H9 (cell line): Measurements from ENCODE around the gene COIL. TPM values are rescaled to one million over a fixed set of nuclear protein-coding genes. Genes with fewer than 3 reads are reported as not detected.

ENCODE experiments used
- DNase-seq: peaks from one replicate; pipeline ENCODE4 v3.0.0-alpha.2; 2017
- H2AFZ ChIP-seq: one replicate; pipeline ENCODE4 v1.6.1; 2013; ENCODE audit warnings: mild to moderate bottlenecking, low read length, control low read depth, moderate library complexity
- H2AK5ac ChIP-seq: 2 replicates; pipeline ENCODE4 v1.6.1; 2013; ENCODE audit warnings: low read length, control low read depth, mixed read lengths; ENCODE audit not compliant: insufficient read length
- H2BK120ac ChIP-seq: one replicate; pipeline ENCODE4 v1.6.1; 2013; ENCODE audit warnings: low read depth, mild to moderate bottlenecking, low read length, control low read depth, inconsistent platforms; ENCODE audit not compliant: poor library complexity, severe bottlenecking
- H2BK12ac ChIP-seq: 2 replicates; pipeline ENCODE4 v1.6.1; 2013; ENCODE audit warnings: low read length, control low read depth, mixed read lengths, low read depth; ENCODE audit not compliant: insufficient read length
- H2BK15ac ChIP-seq: 2 replicates; pipeline ENCODE4 v1.6.1; 2013; ENCODE audit warnings: low read depth, low read length, control low read depth
- H2BK20ac ChIP-seq: one replicate; pipeline ENCODE4 v1.6.1; 2013; ENCODE audit warnings: low read depth, mild to moderate bottlenecking, low read length, control low read depth, inconsistent platforms; ENCODE audit not compliant: poor library complexity, severe bottlenecking
- H2BK5ac ChIP-seq: 2 replicates; pipeline ENCODE4 v1.6.1; 2013; ENCODE audit warnings: low read length, control low read depth, mixed read lengths; ENCODE audit not compliant: insufficient read length
- H3K14ac ChIP-seq: 2 replicates; pipeline ENCODE4 v1.6.1; 2013; ENCODE audit warnings: low read length, control low read depth; ENCODE audit not compliant: insufficient read depth
- H3K18ac ChIP-seq: 2 replicates; pipeline ENCODE4 v1.6.1; 2013; ENCODE audit warnings: low read depth, mild to moderate bottlenecking, mixed read lengths, low read length, control low read depth; ENCODE audit not compliant: insufficient read length
- H3K23ac ChIP-seq: 2 replicates; pipeline ENCODE4 v1.6.1; 2013; ENCODE audit warnings: low read length, control low read depth, mixed read lengths, low read depth; ENCODE audit not compliant: insufficient read length
- H3K23me2 ChIP-seq: 2 replicates; pipeline ENCODE4 v1.6.1; 2013; ENCODE audit warnings: low read depth, mild to moderate bottlenecking, mixed read lengths, low read length, control low read depth; ENCODE audit not compliant: insufficient read length, poor library complexity, severe bottlenecking
- H3K27ac ChIP-seq: 2 replicates; pipeline ENCODE4 v1.5.1; 2013; ENCODE audit warnings: low read length, control low read depth, mixed read lengths, low read depth; ENCODE audit not compliant: insufficient read length
- H3K27me3 ChIP-seq: 2 replicates; pipeline ENCODE4 v1.6.1; 2013; ENCODE audit warnings: low read length, control low read depth, inconsistent platforms; ENCODE audit not compliant: insufficient read depth
- H3K4ac ChIP-seq: 2 replicates; pipeline ENCODE4 v1.6.1; 2013; ENCODE audit warnings: low read depth, mild to moderate bottlenecking, control low read depth, inconsistent platforms, low read length, moderate library complexity
- H3K4me1 ChIP-seq: 2 replicates; pipeline ENCODE4 v1.6.1; 2013; ENCODE audit warnings: low read length, control low read depth, inconsistent platforms; ENCODE audit not compliant: insufficient read depth
- H3K4me2 ChIP-seq: 2 replicates; pipeline ENCODE4 v1.6.1; 2013; ENCODE audit warnings: low read length, control low read depth, mixed read lengths; ENCODE audit not compliant: insufficient read length, insufficient read depth
- H3K56ac ChIP-seq: 2 replicates; pipeline ENCODE4 v1.6.1; 2013; ENCODE audit warnings: low read depth, mild to moderate bottlenecking, mixed read lengths, low read length, control low read depth; ENCODE audit not compliant: insufficient read length
- H3K79me1 ChIP-seq: 2 replicates; pipeline ENCODE4 v1.6.1; 2013; ENCODE audit warnings: low read depth, mild to moderate bottlenecking, moderate library complexity, low read length, control low read depth, inconsistent platforms; ENCODE audit not compliant: insufficient read depth, poor library complexity, severe bottlenecking
- H3K79me2 ChIP-seq: 2 replicates; pipeline ENCODE4 v1.6.1; 2013; ENCODE audit warnings: low read length, control low read depth, inconsistent platforms; ENCODE audit not compliant: insufficient read depth
- H3K9ac ChIP-seq: 2 replicates; pipeline ENCODE4 v1.6.1; 2013; ENCODE audit warnings: low read length, control low read depth, mixed read lengths; ENCODE audit not compliant: insufficient read length; ENCODE audit errors: extremely low read depth
- H3K9me3 ChIP-seq: one replicate; pipeline ENCODE4 v1.6.1; 2013; ENCODE audit warnings: low read depth, low read length, inconsistent platforms; ENCODE audit not compliant: control insufficient read depth
- H3T11ph ChIP-seq: one replicate; pipeline ENCODE4 v1.6.1; 2013; ENCODE audit warnings: mild to moderate bottlenecking, low read length, control low read depth, inconsistent platforms
- H4K20me1 ChIP-seq: one replicate; pipeline ENCODE4 v1.6.1; 2013; ENCODE audit not compliant: control insufficient read depth, insufficient read length, insufficient read depth
- H4K5ac ChIP-seq: 2 replicates; pipeline ENCODE4 v1.6.1; 2013; ENCODE audit warnings: low read depth, mild to moderate bottlenecking, mixed read lengths, low read length, control low read depth; ENCODE audit not compliant: insufficient read length
- H4K8ac ChIP-seq: replicated peaks from 2 replicates; pipeline ENCODE4 v1.6.1; 2013; ENCODE audit warnings: low read length, control low read depth, mixed read lengths, low read depth; ENCODE audit not compliant: insufficient read length
- H4K91ac ChIP-seq: 2 replicates; pipeline ENCODE4 v1.6.1; 2013; ENCODE audit warnings: low read depth, mild to moderate bottlenecking, moderate library complexity, mixed read lengths, low read length, control low read depth; ENCODE audit not compliant: insufficient read length
- H3K27ac Mint-ChIP-seq, 3 experiments: 2 replicates in 2 of 3; 3 replicates in 1 of 3; pipeline ENCODE4 v1.8.0; 2020 to 2021; ENCODE audit warnings: mixed read lengths in 3 of 3, mild to moderate bottlenecking in 1 of 3, moderate library complexity in 1 of 3
- H3K27me3 Mint-ChIP-seq: 2 replicates; pipeline ENCODE4 v1.8.0; 2021; ENCODE audit warnings: low read depth, mild to moderate bottlenecking, moderate library complexity, mixed read lengths
- H3K36me3 Mint-ChIP-seq, 3 experiments: 2 replicates in 2 of 3; 3 replicates in 1 of 3; pipeline ENCODE4 v1.8.0; 2020 to 2021; ENCODE audit warnings: low read depth in 3 of 3, mixed read lengths in 3 of 3; ENCODE audit not compliant: insufficient read depth in 1 of 3
- H3K4me1 Mint-ChIP-seq, 2 experiments: 2 replicates each; pipeline ENCODE4 v1.8.0; 2020; ENCODE audit warnings: mixed read lengths in 2 of 2
- H3K4me3 Mint-ChIP-seq, 2 experiments: 2 replicates in 1 of 2; 3 replicates in 1 of 2; pipeline ENCODE4 v1.8.0; 2020 to 2021; ENCODE audit warnings: mild to moderate bottlenecking in 2 of 2, mixed read lengths in 2 of 2, moderate library complexity in 1 of 2
- H3K9me3 Mint-ChIP-seq, 2 experiments: 2 replicates in 1 of 2; 3 replicates in 1 of 2; pipeline ENCODE4 v1.8.0; 2020; ENCODE audit warnings: mild to moderate bottlenecking in 2 of 2, mixed read lengths in 2 of 2, moderate library complexity in 1 of 2
- CTCF ChIP-seq: fragments of 200-600 bp; sonication (generic); conservative IDR thresholded peaks from 3 replicates; pipeline ENCODE4 v1.8.0; 2021; ENCODE audit warnings: antibody characterized with exemption, mild to moderate bottlenecking
- WGBS: extraction: QIAGEN DNeasy Blood & Tissue Kit; methylation state at CpG from one replicate; pipeline ENCODE4 v1.1.7; 2013; ENCODE audit warnings: missing lambda C conversion rate, low lambda C conversion rate, mixed read lengths; ENCODE audit not compliant: insufficient read length; ENCODE audit errors: extremely low coverage; 5-methylcytosine and 5-hydroxymethylcytosine counted together
- total RNA-seq: library from RNA; stranded (reverse); gene quantifications from 2 replicates; pipeline ENCODE4 v1.2.1, GENCODE V29; 2021

Gene COIL
- total RNA-seq, 1 experiment from 2014 or later = 21.5 TPM

- Histone ChIP-seq H3T11ph (no peak overlapping the region), H4K5ac (no peak overlapping the region), H3K4ac (no peak overlapping the region), H3K56ac (no peak overlapping the region), H3K23ac (no peak overlapping the region), H3K14ac (no peak overlapping the region), H3K27me3 (no peaks in the 10 kb centered on the region), H3K23me2 (peaks cover 9% of the 10 kb centered on the region), H3K18ac (no peak overlapping the region), H2AK5ac (no peak overlapping the region), H3K9ac (no peak overlapping the region), H3K79me1 (no peaks in the 10 kb centered on the region), H4K20me1 (no peaks in the 10 kb centered on the region), H2BK20ac (no peak overlapping the region), H3K79me2 (no peaks in the 10 kb centered on the region), H4K91ac (no peak overlapping the region), H3K27ac (no peak overlapping the region), H2BK15ac (no peak overlapping the region), H4K8ac (no peak overlapping the region), H2AFZ (no peak overlapping the region), H2BK5ac (no peak overlapping the region), H2BK120ac (no peak overlapping the region), H2BK12ac (no peak overlapping the region), H3K4me2 (no peak overlapping the region), H3K9me3 (no peaks in the 10 kb centered on the region), H3K4me1 (no peaks in the 10 kb centered on the region)
- DNase-seq = no peak
- H3K27me3 Mint-ChIP-seq = 0 out of 2 replicates have a peak, but pooled peaks cover 3% of the 10 kb centered on the region
- peaks cover 27 to 29% of the 10 kb centered on the region in 2 experiments for H3K4me1 Mint-ChIP-seq
- H3K36me3 Mint-ChIP-seq = peaks cover 3 to 23% (median 5%) of the 10 kb centered on the region in 3 experiments; a peak in 6 of 7 replicates
- no CpG with 5 or more reads among the region's 7 CpGs for WGBS
- no peak for TF ChIP-seq CTCF
- H3K9me3 Mint-ChIP-seq = peaks cover 28 to 31% of the 10 kb centered on the region in 2 experiments
- no peak overlapping the region for H3K4me3 Mint-ChIP-seq
- H3K27ac Mint-ChIP-seq = no peak overlapping the region
These were observed 12.7 kb upstream of the COIL start for GRCh38 chr17:56973520-56973919.
